ENCODE measurements around the gene CCDC27. TPM values are rescaled to one million over a fixed set of nuclear protein-coding genes. Genes with fewer than 3 reads are reported as not detected.

CCDC27 gene
- total RNA-seq, 2 experiments from 2014 or later: not detected

GRCh38 chr1:3790500-3790923 is 38.3 kb downstream of the CCDC27 start:
- ATAC-seq (no peak), DNase-seq (no peak)
- Mint-ChIP-seq H3K4me1 (ENCODE audit: low read depth) (peaks cover 40% of the 10 kb centered on the region), H3K27ac (no peak overlapping the region), H3K36me3 (ENCODE audit: low read depth) (peaks cover 15% of the 10 kb centered on the region), H3K4me3 (no peak overlapping the region), H3K27me3 (no peaks in the 10 kb centered on the region), H3K9me3 (no peaks in the 10 kb centered on the region)
- TF ChIP-seq CTCF (IDR thresholded peaks at IDR 0.05): no peak
- intact Hi-C loops (cut with micrococcal nuclease): no loop called here
- ChIA-PET CTCF (no interaction called here), POLR2A (no interaction called here)

- Mint-ChIP-seq H3K36me3 (ENCODE audit: low read depth) (peaks cover 14% of the 10 kb centered on the region), H3K27ac (no peak overlapping the region), H3K27me3 (no peaks in the 10 kb centered on the region), H3K9me3 (no peaks in the 10 kb centered on the region), H3K4me1 (ENCODE audit: low read depth) (peaks cover 40% of the 10 kb centered on the region), H3K4me3 (no peak overlapping the region)
- no peak for TF ChIP-seq CTCF (IDR thresholded peaks at IDR 0.05)
- CTCF ChIA-PET: no interaction called here
- POLR2A ChIA-PET: no interaction called here
- no peak for DNase-seq
- intact Hi-C loops (cut with micrococcal nuclease): no loop called here
- no peak for ATAC-seq
These were observed 38.7 kb downstream of the CCDC27 start for GRCh38 chr1:3790952-3791351.

- peak overlapping the region; percentile 50 for H3K27ac Mint-ChIP-seq
- ATAC-seq (peak; percentile 11), DNase-seq (no peak)
- CTCF ChIA-PET: interaction anchor here (0.8 to 1.9 kb wide), 4 partner anchors 13 to 104 kb away, joined by 3 to 12 read pairs (median 4); partner anchors contain the start of gene C1orf174
- TF ChIP-seq CTCF (IDR thresholded peaks at IDR 0.05): no peak
- no peaks in the 10 kb centered on the region for H3K9me3 Mint-ChIP-seq
- peaks cover 35% of the 10 kb centered on the region for H3K4me1 Mint-ChIP-seq (ENCODE audit: low read depth)
- POLR2A ChIA-PET: interaction anchor here (0.7 to 3.0 kb wide), 5 partner anchors 9 to 27 kb away, joined by 3 to 19 read pairs (median 4); no protein-coding TSS in a partner anchor
- peaks cover 7% of the 10 kb centered on the region for H3K36me3 Mint-ChIP-seq (ENCODE audit: low read depth)
- peak overlapping the region; percentile 81 for H3K4me3 Mint-ChIP-seq
- intact Hi-C loops (cut with micrococcal nuclease): no loop called here
- peaks cover 2% of the 10 kb centered on the region for H3K27me3 Mint-ChIP-seq
These were observed 43.4 kb downstream of the CCDC27 start for GRCh38 chr1:3795453-3796214.

- Mint-ChIP-seq H3K4me3 (peak within 1 kb of the TSS; percentile 82), H3K9me3 (no peaks in the 10 kb centered on the region), H3K36me3 (ENCODE audit: low read depth) (peaks cover 7% of the 10 kb centered on the region), H3K27me3 (peaks cover 6% of the 10 kb centered on the region), H3K27ac (peak within 1 kb of the TSS; percentile 95), H3K4me1 (ENCODE audit: low read depth) (peaks cover 43% of the 10 kb centered on the region)
- ChIA-PET CTCF (interaction anchor here (0.8 to 1.9 kb wide), 4 partner anchors 12 to 103 kb away, joined by 3 to 12 read pairs (median 4); partner anchors contain the start of gene C1orf174), POLR2A (interaction anchor here (0.7 to 3.0 kb wide), 5 partner anchors 10 to 62 kb away, joined by 3 to 19 read pairs (median 4); no protein-coding TSS in a partner anchor)
- ATAC-seq (peak; percentile 99), DNase-seq (peak; percentile 96)
- intact Hi-C loops (cut with micrococcal nuclease): no loop called here
- no peak for TF ChIP-seq CTCF (IDR thresholded peaks at IDR 0.05)
These were observed 44.2 kb downstream of the CCDC27 start, which contains the start of gene LRRC47 for GRCh38 chr1:3796215-3797061. TSS of gene LRRC47 (minus strand) at chr1:3796498. CDS start at chr1:3796476, 22 bp downstream.

Data from activated CD8-positive, alpha-beta T cell treated with anti-CD3 and anti-CD28 coated beads for 36 hours (primary cell).